Stimulated activated CD4-positive, alpha-beta T cell treated with anti-CD3 and anti-CD28 coated beads, Interleukin-2, amount 100 ng/mL, for 48 hours (primary cell): ENCODE data around the gene NRGN.

Source experiments
- DNase-seq, 2 donors: peaks; one replicate each; pipeline ENCODE4 v3.0.0-alpha.2; 2020

Gene NRGN

GRCh38 chr11:124742555-124742954 is 2.8 kb downstream of the NRGN start:
- no peak for DNase-seq

DNA sequence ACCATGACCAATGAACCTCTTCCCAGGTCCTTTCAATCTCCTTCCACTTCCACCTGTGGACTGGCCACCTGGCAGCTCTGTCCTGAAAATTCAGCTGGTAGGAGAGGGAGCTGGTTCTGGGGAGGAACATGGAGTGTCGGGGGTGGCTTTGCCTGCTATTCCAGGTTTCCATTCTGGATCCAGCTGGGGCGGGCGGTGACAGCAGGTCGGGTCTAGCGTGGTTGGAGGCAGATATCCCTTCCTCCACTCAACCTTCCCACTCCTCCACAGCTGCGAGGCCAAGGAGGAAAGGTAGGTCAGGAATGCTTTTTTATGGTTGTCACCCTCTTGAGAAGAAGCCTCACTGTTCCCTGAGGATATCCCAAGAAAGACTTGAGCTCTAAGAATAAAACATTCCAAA is 3.3 kb downstream of the NRGN start:
- DNase-seq = no peak

- no peak for DNase-seq
Measured at GRCh38 chr11:124745270-124745834, 5.6 kb downstream of the NRGN start.

DNA sequence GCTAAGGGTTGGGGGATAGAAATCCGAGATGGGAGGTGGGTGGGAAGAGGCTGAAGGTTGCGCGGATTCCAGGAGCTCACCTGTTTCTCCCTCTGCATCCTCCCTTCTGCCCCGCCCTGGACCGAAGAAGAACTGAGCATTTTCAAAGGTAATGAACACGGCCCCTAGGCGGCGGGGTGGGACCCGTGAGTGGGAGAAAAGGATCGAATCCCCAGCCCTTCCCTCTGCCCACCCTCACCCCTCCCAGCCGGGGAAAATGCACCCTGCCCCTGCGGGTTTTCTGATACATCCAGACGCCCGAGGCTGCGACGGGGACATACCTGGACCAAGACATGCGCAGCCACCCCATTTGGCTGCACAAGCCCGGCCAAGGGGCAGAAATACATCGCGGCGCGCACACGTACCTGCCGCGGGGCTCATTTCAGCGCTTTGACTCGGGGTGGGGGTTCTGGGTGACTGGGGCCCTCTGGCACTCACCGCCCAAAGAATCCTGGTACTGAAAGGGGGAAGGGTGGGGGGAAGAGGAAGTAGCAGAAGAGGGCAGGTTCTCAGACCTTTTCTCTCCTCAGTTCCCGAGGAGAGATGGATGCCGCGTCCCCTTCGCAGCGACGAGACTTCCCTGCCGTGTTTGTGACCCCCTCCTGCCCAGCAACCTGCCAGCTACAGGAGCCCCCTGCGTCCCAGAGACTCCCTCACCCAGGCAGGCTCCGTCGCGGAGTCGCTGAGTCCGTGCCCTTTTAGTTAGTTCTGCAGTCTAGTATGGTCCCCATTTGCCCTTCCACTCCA is 6.3 kb downstream of the NRGN start:
- DNase-seq = no peak

- peak; percentile 68 to 69 for DNase-seq
Measured at GRCh38 chr11:124746621-124747243, 7.0 kb downstream of the NRGN start.

DNA sequence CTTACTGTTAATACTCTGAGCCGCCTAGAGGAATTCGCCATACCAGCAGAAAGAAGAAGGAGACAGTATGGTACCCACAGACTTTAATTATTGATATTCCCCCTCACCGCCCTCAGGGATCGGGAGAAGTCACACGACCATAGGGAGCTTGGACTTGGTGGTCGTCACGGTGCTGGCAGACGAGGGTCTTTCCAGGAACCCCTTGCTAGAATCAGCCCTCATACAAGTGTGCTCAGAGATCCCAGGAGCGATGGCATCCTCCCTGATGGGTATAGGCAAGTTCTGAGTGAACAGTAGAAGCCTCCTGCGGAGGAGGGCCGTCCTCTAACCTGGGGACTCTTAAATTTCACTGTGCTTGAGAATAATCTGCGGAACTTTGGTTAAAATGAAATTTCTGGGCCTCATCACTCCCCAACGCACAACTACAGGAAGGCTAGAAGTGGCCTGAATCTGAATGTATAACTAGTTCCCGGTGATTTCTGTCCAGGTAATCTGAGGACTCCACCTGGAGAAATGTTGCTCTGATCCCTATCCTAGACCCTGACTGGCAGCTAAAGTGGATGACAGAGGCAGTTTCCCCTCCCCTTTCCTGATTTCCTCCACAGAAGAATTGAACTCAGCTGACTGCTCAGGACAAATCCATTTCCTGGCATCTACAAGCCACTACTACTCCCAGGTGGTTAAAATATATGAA is 7.8 kb downstream of the NRGN start:
- no peak for DNase-seq

- no peak for DNase-seq
Measured at GRCh38 chr11:124748100-124748418, 8.3 kb downstream of the NRGN start.

DNA sequence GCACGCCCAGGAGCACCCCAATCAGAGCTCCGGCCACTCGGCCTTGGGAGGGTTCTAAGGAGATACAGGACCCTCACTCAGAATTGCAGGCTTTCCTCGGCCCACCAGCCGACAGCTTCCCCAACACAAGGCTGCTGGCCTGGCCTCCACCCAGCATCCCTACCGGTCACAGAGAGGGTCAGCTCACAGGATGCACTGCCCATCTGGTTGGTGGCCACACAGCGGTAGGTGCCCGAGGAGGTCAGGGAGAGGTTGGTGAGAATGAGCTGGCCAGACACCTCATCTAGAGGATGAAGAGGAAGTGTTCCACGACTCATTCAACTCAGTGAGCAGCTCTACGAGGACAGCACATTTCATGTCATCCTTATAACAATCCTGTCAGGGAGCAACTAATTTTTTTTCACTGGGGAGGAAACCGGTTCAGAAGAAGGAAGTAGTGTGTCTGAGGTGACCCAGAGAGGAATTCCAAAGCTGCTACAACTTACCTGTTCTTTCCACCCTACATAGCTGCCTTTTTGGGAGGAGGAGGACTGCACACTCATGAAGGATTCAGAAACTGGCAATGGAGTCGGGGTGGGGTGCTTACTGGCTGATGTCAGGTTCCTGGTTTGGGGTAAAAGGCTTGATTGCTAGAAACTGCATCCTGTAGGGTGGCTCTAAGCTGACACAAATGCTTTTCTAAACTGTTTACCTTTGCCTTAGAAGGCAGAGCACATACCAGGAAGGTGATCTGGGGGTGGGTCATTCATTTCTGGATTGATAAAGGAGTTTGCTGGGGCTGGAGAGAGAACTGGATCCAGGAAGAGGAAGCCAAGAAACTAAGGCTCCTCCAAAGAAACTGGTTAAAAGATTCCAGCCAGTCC is 9.0 kb downstream of the NRGN start:
- DNase-seq = no peak

GRCh38 chr11:124749912-124750311 is 10.2 kb downstream of the NRGN start:
- no peak for DNase-seq

GRCh38 chr11:124751391-124751740 is 11.6 kb downstream of the NRGN start:
- no peak for DNase-seq

DNA sequence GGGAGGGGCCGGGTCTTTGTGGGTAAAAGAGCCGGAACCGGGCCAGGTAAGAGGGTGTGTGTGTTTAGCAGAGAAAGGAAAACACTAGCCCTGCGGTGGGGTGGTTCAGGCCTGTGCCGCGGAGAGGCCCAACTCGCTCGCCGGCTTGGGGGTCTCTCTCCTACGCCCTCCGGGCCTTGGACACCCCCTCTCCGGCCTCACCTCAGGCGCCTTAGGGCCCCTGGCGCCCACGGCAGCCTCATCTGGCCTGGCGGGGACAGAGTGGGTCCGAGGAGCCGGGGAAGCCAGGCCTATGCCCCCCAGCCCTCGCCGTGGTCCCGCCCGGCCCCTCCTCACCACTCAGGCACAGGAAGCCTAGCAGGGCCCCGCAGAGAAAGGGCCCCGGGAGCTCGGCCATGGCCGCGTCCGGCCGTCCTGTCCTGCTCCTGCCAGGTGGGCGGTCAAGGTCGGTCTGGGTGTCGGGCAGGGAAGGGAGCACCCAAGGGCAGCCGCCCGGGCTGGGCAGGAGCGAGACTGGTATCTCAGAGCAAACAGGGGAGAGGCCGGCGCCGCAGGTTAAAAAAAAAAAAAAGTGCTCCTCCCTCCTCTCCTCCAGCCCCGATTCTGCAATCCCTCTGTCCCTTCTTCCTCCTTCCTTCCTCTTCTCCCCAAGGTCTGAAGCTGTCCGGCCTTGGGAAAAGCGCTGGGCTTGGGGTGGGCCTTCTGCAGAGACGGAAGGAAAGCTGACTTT is 12.2 kb downstream of the NRGN start, which contains the start of gene VSIG2:
Gene VSIG2 (minus strand): TSS at position 515 of the 730 bp plus-strand sequence. CDS start 118 bp downstream, at position 397.
- no peak for DNase-seq

GRCh38 chr11:124752471-124753102 is 12.8 kb downstream of the NRGN start:
- DNase-seq = no peak

DNA sequence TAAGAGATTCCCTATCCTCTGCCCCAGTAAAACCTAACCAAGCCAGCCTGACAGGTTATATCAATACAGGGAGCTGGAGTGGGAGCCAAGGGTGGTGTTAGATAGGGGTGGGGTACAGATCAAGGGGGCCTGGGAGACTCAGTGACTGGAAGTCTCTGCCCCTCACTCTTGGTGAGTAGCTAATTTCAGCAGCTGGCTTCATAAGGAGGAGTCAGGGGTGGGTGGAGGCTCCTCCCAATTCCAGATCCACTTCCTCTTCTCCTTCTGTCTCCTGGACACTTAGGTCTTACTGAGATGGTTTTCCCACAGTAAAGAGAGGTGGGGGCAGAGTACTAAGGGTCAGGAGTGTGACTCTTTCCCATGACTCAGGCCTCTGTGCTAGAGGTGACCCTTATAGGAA is 13.5 kb downstream of the NRGN start:
- DNase-seq = no peak

DNA sequence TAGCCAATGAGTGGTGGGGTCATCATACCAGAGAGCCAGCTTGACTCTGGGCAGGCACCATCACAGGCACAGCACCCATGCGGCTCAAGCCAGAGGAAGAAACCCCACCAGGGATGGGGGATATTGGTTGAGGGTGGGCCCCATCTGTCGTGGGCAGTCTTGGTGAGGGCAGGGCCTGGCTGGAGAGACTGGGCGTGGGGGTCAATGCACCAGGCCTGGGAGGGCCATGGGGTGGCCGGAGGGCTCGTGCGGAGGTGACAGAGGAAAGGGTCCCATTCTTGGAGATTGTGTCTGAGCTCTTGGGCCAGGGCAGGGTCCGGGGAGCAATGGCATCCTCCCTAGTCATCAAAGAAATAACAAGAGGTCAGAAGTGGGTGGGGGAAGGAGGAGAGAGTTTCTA is 13.9 kb downstream of the NRGN start:
- DNase-seq = no peak

DNA sequence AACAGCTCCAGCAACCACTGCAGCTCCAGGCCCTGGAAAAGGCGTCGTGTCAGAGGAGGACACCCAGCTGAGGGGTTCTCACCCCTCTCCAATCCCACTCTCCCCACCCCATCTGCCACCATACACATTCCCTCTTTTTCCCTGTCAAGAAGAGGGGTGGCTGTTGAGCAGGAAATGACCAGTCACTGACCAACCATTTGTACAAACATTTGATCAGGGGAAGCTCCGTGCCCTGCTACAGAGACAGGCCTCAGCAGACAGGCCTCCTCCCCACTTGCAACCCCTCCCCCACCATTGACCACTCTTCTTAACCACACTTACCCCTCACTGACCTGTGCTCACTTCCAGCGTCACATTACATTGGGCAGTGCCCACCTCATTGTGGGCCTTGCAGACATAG is 14.6 kb downstream of the NRGN start:
- DNase-seq = no peak

GRCh38 chr11:124754710-124755109 is 15.0 kb downstream of the NRGN start:
- no peak for DNase-seq

- no peak for DNase-seq
Measured at GRCh38 chr11:124756033-124756752, 16.5 kb downstream of the NRGN start.

- DNase-seq = no peak
Measured at GRCh38 chr11:124756753-124757227, 17.0 kb downstream of the NRGN start.

- no peak for DNase-seq
Measured at GRCh38 chr11:124757320-124757719, 17.6 kb downstream of the NRGN start.

- DNase-seq = peak; percentile 60 to 70
Measured at GRCh38 chr11:124758355-124759265, 18.9 kb downstream of the NRGN start.
